Measurements from ENCODE around the gene NIN.

Gene NIN

DNA sequence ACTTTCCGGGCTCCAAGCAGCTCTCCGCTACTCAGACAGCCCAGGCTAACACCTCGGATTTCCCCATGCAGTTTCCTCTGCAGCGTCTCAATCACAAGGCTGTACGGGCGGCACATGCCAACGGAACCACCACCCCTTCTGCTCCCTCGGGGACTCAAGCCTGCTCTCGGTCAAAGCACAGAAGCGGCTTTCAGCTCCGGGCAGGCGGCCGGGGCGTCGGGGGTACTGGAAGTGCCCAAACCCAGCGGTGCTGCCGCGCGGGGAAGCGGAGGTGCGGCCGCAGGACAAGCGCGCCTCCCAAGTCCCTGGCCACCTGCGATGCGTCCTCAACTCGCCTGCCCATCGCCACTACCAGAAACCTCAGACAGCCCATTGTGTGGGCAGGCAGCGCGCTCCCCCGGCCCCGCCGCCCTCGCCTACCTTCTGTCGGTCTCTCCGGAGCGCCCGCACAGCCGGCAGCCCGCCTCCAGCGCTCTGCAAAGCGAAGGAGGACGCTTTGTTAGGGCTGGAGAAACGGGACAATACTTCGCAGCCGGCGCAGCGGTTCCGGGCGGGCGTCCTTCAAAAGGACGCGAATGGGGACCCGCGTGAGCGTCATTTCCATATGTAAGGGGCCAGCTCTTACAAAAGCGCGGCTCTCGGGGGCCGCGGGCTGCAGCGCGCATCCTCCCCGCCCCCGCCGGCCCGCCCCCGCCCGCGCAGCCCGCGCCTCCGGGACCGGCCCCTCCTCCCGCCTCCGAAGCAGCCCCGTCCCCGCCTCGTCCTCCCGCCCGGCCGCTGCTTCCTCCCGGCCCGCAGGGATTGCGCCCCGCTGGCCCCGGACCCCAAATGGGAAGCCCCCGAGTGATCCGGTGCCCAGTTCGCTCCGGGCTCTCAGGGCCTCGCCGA is 674 bp downstream of the NIN start:
- TF ChIP-seq POLR2AphosphoS5 (IDR thresholded peaks at IDR 0.05; ENCODE audit: low read depth, low read length) (no peak), FOXP2 (optimal IDR thresholded peaks at IDR 0.05; ENCODE audit: borderline replicate concordance, extremely low read depth, extremely low read length, insufficient read depth) (no peak), SIN3A (IDR thresholded peaks at IDR 0.05; ENCODE audit: borderline replicate concordance, insufficient read depth, low read length) (no peak), TAF1 (IDR thresholded peaks at IDR 0.05; ENCODE audit: borderline replicate concordance, insufficient read depth, low read length) (no peak)
- TF ChIP-seq, protein P1, sequence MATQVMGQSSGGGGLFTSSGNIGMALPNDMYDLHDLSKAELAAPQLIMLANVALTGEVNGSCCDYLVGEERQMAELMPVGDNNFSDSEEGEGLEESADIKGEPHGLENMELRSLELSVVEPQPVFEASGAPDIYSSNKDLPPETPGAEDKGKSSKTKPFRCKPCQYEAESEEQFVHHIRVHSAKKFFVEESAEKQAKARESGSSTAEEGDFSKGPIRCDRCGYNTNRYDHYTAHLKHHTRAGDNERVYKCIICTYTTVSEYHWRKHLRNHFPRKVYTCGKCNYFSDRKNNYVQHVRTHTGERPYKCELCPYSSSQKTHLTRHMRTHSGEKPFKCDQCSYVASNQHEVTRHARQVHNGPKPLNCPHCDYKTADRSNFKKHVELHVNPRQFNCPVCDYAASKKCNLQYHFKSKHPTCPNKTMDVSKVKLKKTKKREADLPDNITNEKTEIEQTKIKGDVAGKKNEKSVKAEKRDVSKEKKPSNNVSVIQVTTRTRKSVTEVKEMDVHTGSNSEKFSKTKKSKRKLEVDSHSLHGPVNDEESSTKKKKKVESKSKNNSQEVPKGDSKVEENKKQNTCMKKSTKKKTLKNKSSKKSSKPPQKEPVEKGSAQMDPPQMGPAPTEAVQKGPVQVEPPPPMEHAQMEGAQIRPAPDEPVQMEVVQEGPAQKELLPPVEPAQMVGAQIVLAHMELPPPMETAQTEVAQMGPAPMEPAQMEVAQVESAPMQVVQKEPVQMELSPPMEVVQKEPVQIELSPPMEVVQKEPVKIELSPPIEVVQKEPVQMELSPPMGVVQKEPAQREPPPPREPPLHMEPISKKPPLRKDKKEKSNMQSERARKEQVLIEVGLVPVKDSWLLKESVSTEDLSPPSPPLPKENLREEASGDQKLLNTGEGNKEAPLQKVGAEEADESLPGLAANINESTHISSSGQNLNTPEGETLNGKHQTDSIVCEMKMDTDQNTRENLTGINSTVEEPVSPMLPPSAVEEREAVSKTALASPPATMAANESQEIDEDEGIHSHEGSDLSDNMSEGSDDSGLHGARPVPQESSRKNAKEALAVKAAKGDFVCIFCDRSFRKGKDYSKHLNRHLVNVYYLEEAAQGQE (IDR thresholded peaks at IDR 0.05; ENCODE audit: insufficient read depth in 1 of 2, low read depth in 2 of 2, low read length in 2 of 2), result no peak

GRCh38 chr14:50829489-50830043 is 1.4 kb downstream of the NIN start:
- TF ChIP-seq SIN3A (IDR thresholded peaks at IDR 0.05; ENCODE audit: borderline replicate concordance, insufficient read depth, low read length) (no peak), TAF1 (IDR thresholded peaks at IDR 0.05; ENCODE audit: borderline replicate concordance, insufficient read depth, low read length) (no peak), FOXP2 (optimal IDR thresholded peaks at IDR 0.05; ENCODE audit: borderline replicate concordance, extremely low read depth, extremely low read length, insufficient read depth) (no peak), POLR2AphosphoS5 (IDR thresholded peaks at IDR 0.05; ENCODE audit: low read depth, low read length) (no peak)
- TF ChIP-seq, protein P1 (IDR thresholded peaks at IDR 0.05; ENCODE audit: insufficient read depth in 1 of 2, low read depth in 2 of 2, low read length in 2 of 2), result no peak

DNA sequence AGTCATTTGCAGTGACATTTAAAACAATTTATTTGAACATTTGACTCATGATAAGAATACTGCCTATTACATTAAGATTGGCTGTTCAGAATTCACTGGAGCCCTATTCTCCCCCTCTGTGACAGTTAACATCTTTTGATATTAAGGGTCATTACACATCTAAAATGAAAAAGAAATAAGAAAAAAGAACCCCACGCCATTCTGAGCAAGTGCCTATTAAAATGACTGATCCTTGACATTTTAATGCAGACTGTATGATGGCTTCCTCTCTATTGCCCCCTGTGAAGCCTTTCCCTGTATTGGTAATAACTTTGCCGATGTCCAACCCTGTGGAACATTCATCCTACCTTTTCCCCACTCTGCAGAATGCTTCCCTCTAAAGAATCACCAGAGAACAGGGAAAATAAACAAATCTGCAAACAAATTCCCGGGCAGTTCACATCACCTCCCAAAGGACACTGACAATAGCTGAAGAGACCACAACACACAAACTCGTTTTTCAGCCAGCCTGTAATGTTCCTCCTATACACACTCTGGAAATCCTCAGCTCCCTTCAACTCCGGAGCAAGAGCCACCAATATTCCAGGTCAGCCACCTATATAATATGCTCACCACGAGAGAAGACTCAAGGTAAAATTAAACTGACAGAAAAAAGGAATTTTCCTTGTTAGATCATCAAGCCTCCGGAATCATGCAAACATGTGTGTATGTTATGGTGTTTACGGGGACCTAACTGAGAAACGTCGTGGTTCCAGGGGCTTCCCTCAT is 2.1 kb downstream of the NIN start:
- TF ChIP-seq FOXP2 (optimal IDR thresholded peaks at IDR 0.05; ENCODE audit: borderline replicate concordance, extremely low read depth, extremely low read length, insufficient read depth), result no peak
- TF ChIP-seq TAF1 (IDR thresholded peaks at IDR 0.05; ENCODE audit: borderline replicate concordance, insufficient read depth, low read length), result no peak
- TF ChIP-seq, protein P1 (IDR thresholded peaks at IDR 0.05; ENCODE audit: insufficient read depth in 1 of 2, low read depth in 2 of 2, low read length in 2 of 2), result no peak
- TF ChIP-seq SIN3A (IDR thresholded peaks at IDR 0.05; ENCODE audit: borderline replicate concordance, insufficient read depth, low read length), result no peak
- TF ChIP-seq POLR2AphosphoS5 (IDR thresholded peaks at IDR 0.05; ENCODE audit: low read depth, low read length), result no peak

DNA sequence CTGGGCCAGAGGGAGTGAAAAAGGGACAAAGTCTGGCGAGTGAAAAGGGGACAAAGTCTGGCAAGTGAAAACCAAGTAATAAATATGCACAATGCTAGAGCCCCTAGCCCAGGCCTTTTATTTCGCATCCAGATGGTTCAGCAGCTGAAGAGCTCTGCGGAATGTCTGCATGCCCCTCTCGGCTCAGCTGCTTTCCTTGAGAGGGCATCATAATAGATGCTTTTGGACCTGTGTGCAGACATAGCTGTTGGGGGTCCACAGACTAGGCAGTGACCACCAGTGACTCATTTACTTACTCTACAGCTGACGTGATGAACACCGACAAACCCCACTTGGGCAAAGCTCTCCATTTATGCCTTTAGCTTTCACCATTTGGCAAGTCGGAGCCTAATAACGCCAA is 4.3 kb downstream of the NIN start:
- TF ChIP-seq, protein P1 (IDR thresholded peaks at IDR 0.05; ENCODE audit: insufficient read depth in 1 of 2, low read depth in 2 of 2, low read length in 2 of 2), result no peak
- TF ChIP-seq TAF1 (IDR thresholded peaks at IDR 0.05; ENCODE audit: borderline replicate concordance, insufficient read depth, low read length) (no peak), POLR2AphosphoS5 (IDR thresholded peaks at IDR 0.05; ENCODE audit: low read depth, low read length) (no peak), FOXP2 (optimal IDR thresholded peaks at IDR 0.05; ENCODE audit: borderline replicate concordance, extremely low read depth, extremely low read length, insufficient read depth) (no peak), SIN3A (IDR thresholded peaks at IDR 0.05; ENCODE audit: borderline replicate concordance, insufficient read depth, low read length) (no peak)

Data from PFSK-1 (cell line).